HepG2 (cell line): ENCODE data around the gene GEMIN2. TPM values are rescaled to one million over a fixed set of nuclear protein-coding genes. Genes with fewer than 3 reads are reported as not detected.
A peak's percentile ranks its signal among the peaks of the same experiment; 100 is the strongest.

Experiments
- ATAC-seq: fragments of 200-7000 bp; cut with Tn5 transposase; 3 replicates; pipeline ENCODE4 v1.9.1; 2020; ENCODE audit warnings: mild to moderate bottlenecking, moderate library complexity
- BruUV-seq: library from RNA; stranded (reverse); fragments of 400-500 nt; replicated peaks from 2 replicates; lab custom pipeline; 2021; lab: Mats Ljungman, UMichigan
- CTCF ChIA-PET: fragments of 300-600 bp; formaldehyde crosslinking; extraction: SDS; loops from one replicate; lab custom pipeline; 2021; ENCODE audit warnings: low total read pairs, inconsistent platforms, low intra/inter-chr PET ratio; lab: Yijun Ruan, JAX
- POLR2A ChIA-PET: fragments of 350-600 bp; sonication (Branson Sonifier 250); formaldehyde crosslinking; loops from one replicate; lab custom pipeline; 2020; ENCODE audit warnings: antibody characterized with exemption, inconsistent platforms; lab: Yijun Ruan, JAX
- DNase-seq: peaks from one replicate; pipeline ENCODE4 v3.0.0-alpha.2; 2015; ENCODE audit warnings: low spot score
- FAIRE-seq: peaks from 3 replicates; lab custom pipeline; 2011; peaks lifted over from hg19 to GRCh38; lab: Jason Lieb, UNC
- H2AFZ ChIP-seq: one replicate; pipeline ENCODE4 v1.6.1; 2011; ENCODE audit warnings: low read length, inconsistent platforms
- H3K27ac ChIP-seq: fragments of 300-600 bp; 3 replicates; pipeline ENCODE4 v1.8.0; 2011; ENCODE audit warnings: mixed run types, mild to moderate bottlenecking, mixed read lengths, low read length, inconsistent platforms; ENCODE audit not compliant: insufficient read depth; ENCODE audit errors: extremely low read length
- H3K27me3 ChIP-seq, 2 experiments: fragments of 200-600 bp in 1 of 2; 2 replicates in 1 of 2; 3 replicates in 1 of 2; pipeline versions ENCODE4 v1.6.0 to v1.8.0; 2011; ENCODE audit warnings: low read length in 2 of 2, mild to moderate bottlenecking in 2 of 2, moderate library complexity in 2 of 2, inconsistent platforms in 1 of 2; ENCODE audit not compliant: insufficient read depth in 2 of 2, control insufficient read depth in 1 of 2
- H3K36me3 ChIP-seq, 2 experiments: fragments of 200-600 bp in 1 of 2; replicated peaks in 1 of 2; 2 replicates in 1 of 2; 3 replicates in 1 of 2; pipeline versions ENCODE4 v1.5.1 to v1.8.0; 2011; ENCODE audit warnings: low read length in 2 of 2, inconsistent platforms in 1 of 2; ENCODE audit not compliant: insufficient read depth in 2 of 2, control insufficient read depth in 1 of 2
- H3K4me1 ChIP-seq: 2 replicates; pipeline ENCODE4 v1.5.1; 2012; ENCODE audit warnings: low read length, inconsistent platforms; ENCODE audit not compliant: insufficient read depth
- H3K4me2 ChIP-seq: 2 replicates; pipeline ENCODE4 v1.6.0; 2011; ENCODE audit warnings: low read depth, low read length, inconsistent platforms
- H3K4me3 ChIP-seq, 3 experiments: fragments of 200-600 bp in 1 of 3; sonication (generic), shearing (Covaris generic) in 1 of 3; replicated peaks in 1 of 3; 2 replicates each; pipeline ENCODE4 v1.5.1; 2011 to 2016; ENCODE audit warnings: low read length in 3 of 3, inconsistent platforms in 2 of 3, low read depth in 2 of 3, mild to moderate bottlenecking in 2 of 3, control low read depth in 1 of 3, mixed read lengths in 1 of 3; ENCODE audit not compliant: insufficient read depth in 1 of 3
- H3K79me2 ChIP-seq: one replicate; pipeline ENCODE4 v1.6.1; 2011; ENCODE audit warnings: low read length, inconsistent platforms; ENCODE audit not compliant: insufficient read depth
- H3K9ac ChIP-seq: 2 replicates; pipeline ENCODE4 v1.6.0; 2011; ENCODE audit warnings: mild to moderate bottlenecking, low read depth, low read length, inconsistent platforms; ENCODE audit not compliant: insufficient read depth
- H3K9me3 ChIP-seq: 2 replicates; pipeline ENCODE4 v1.5.1; 2012; ENCODE audit warnings: mild to moderate bottlenecking, low read length
- H4K20me1 ChIP-seq: 2 replicates; pipeline ENCODE4 v1.6.0; 2011; ENCODE audit warnings: inconsistent platforms, mild to moderate bottlenecking, low read length, moderate library complexity; ENCODE audit not compliant: insufficient read depth
- ATM ChIP-seq: fragments of 450-650 bp; IDR thresholded peaks from 2 replicates; pipeline ENCODE4 v1.7.1; 2017; ENCODE audit warnings: mild to moderate bottlenecking, borderline replicate concordance
- CBFB ChIP-seq: sonication (generic); formaldehyde crosslinking; IDR thresholded peaks from 2 replicates; pipeline ENCODE4 v1.4.0; 2020; ENCODE audit warnings: missing genetic modification reagents
- CENPT ChIP-seq: sonication (generic); formaldehyde crosslinking; IDR thresholded peaks from 2 replicates; pipeline ENCODE4 v1.8.0; 2022; ENCODE audit warnings: low read depth, mild to moderate bottlenecking, moderate library complexity, missing genetic modification reagents
- CREM ChIP-seq, 2 experiments: sonication (generic) in 1 of 2; formaldehyde crosslinking in 1 of 2; IDR thresholded peaks; 2 replicates each; pipeline versions ENCODE4 v1.4.0 to v1.6.1; 2016 to 2020; ENCODE audit warnings: antibody characterized with exemption in 1 of 2, mild to moderate bottlenecking in 1 of 2, missing genetic modification reagents in 1 of 2
- PAX8 ChIP-seq: sonication (generic); formaldehyde crosslinking; IDR thresholded peaks from 2 replicates; pipeline ENCODE4 v1.8.0; 2022; ENCODE audit warnings: mild to moderate bottlenecking, missing genetic modification reagents, borderline replicate concordance
- SIX1 ChIP-seq: sonication (generic); formaldehyde crosslinking; IDR thresholded peaks from 2 replicates; pipeline ENCODE4 v1.4.0; 2020; ENCODE audit warnings: missing genetic modification reagents, borderline replicate concordance
- ZFP1 ChIP-seq: IDR thresholded peaks from 2 replicates; pipeline ENCODE4 v1.6.1; 2016
- ZFP37 ChIP-seq: sonication (generic); formaldehyde crosslinking; IDR thresholded peaks from 2 replicates; pipeline ENCODE4 v1.4.0; 2020; ENCODE audit warnings: missing genetic modification reagents, borderline replicate concordance
- ZFP82 ChIP-seq: sonication (generic); formaldehyde crosslinking; IDR thresholded peaks from 2 replicates; pipeline ENCODE4 v1.5.1; 2020; ENCODE audit warnings: mild to moderate bottlenecking, missing genetic modification reagents, borderline replicate concordance
- ZNF138 ChIP-seq: sonication (generic); formaldehyde crosslinking; IDR thresholded peaks from 2 replicates; pipeline ENCODE4 v1.5.0; 2020; ENCODE audit warnings: mild to moderate bottlenecking, low read depth, missing genetic modification reagents
- ZNF75D ChIP-seq: sonication (generic); formaldehyde crosslinking; IDR thresholded peaks from 2 replicates; pipeline ENCODE4 v1.8.1; 2023; ENCODE audit warnings: missing genetic modification reagents, mild to moderate bottlenecking, borderline replicate concordance
- ZNF777 ChIP-seq: sonication (generic); formaldehyde crosslinking; IDR thresholded peaks from 2 replicates; pipeline ENCODE4 v1.4.0; 2020; ENCODE audit warnings: missing genetic modification reagents
- ZZZ3 ChIP-seq: sonication (generic); formaldehyde crosslinking; IDR thresholded peaks from 2 replicates; pipeline ENCODE4 v1.4.0; 2020; ENCODE audit warnings: missing genetic modification reagents, mild to moderate bottlenecking, borderline replicate concordance
- WGBS: methylation state at CpG from one replicate; pipeline ENCODE4 v1.1.6; 2017; ENCODE audit warnings: low lambda C conversion rate; 5-methylcytosine and 5-hydroxymethylcytosine counted together
- in situ Hi-C: cut with HindIII; loops from 2 replicates; pipeline ENCODE4 v1.10.0; 2017; ENCODE audit warnings: low pct_unique_long_range_greater_than_20kb; ENCODE audit not compliant: extremely low pct_ligation_motif_present
- intact Hi-C: fragments of 100-400 bp; cut with micrococcal nuclease; formaldehyde crosslinking; loops from one replicate; pipeline ENCODE4 v1.10.0; 2022; ENCODE audit not compliant: unreplicated experiment
- polyA plus RNA-seq, 8 experiments: library from polyadenylated mRNA; depleted of rRNA in 3 of 8; stranded (reverse) in 7 of 8; unstranded in 1 of 8; fragments of >200 nt; fragmentation: Illumina TruSeq in 4 of 8; extraction: Trizol in 4 of 8; gene quantifications; 2 replicates each; pipeline versions ENCODE4 v1.2.1 to v1.2.3, GENCODE V29; 2011 to 2016; ENCODE audit warnings: low read depth in 4 of 8, missing spikeins in 1 of 8, mixed read lengths in 1 of 8; ENCODE audit not compliant: insufficient read depth in 1 of 8
- total RNA-seq, 5 experiments: library from RNA; depleted of rRNA; stranded (reverse); fragments of >200 nt; fragmentation: Illumina TruSeq; extraction: Trizol; gene quantifications; 2 replicates each; pipeline ENCODE4 v1.2.3, GENCODE V29; 2016; ENCODE audit warnings: low read depth in 1 of 5
- TF ChIP-seq, protein P1 (sequence below): IDR thresholded peaks from 2 replicates; pipeline ENCODE4 v1.6.1; 2016; ENCODE audit warnings: missing biosample characterization, missing genetic modification reagents, low read depth
- TF ChIP-seq, protein P2 (sequence below): sonication (generic); formaldehyde crosslinking; IDR thresholded peaks from 2 replicates; pipeline ENCODE4 v1.4.0; 2020; ENCODE audit warnings: missing genetic modification reagents
- TF ChIP-seq, protein P3 (sequence below): sonication (generic); formaldehyde crosslinking; IDR thresholded peaks from 2 replicates; pipeline ENCODE4 v1.4.0; 2020; ENCODE audit warnings: mild to moderate bottlenecking, low read depth, missing genetic modification reagents
- TF ChIP-seq, protein P4 (sequence below): sonication (generic); formaldehyde crosslinking; IDR thresholded peaks from 2 replicates; pipeline ENCODE4 v1.4.0; 2020; ENCODE audit warnings: mild to moderate bottlenecking, low read depth, missing genetic modification reagents

GEMIN2 gene
- total and polyA plus RNA-seq, 2 of the 13 experiments (the other 11 are each of a cell fraction or from before 2014, with no cell fraction given): 54.8 to 110 TPM

DNA sequence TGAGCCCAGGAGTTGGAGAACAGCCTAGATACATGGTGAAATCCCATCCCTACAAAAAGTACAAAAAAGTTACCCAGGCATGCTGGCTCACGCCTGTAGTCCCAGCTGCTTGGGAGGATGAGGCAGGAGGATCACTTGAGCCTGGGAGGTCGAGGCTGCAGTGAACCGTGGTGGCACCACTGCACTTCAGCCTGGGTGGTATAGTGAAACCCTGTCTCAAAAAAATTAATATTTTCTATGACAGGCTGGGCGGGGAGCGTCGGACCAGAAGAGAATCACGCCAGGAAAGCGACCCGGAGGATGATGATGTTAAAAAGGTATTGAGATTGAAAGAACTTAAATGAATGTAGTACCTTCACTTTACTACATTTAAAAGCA lies 63.0 kb downstream of the GEMIN2 start:
- H3K9ac ChIP-seq: peak overlapping the region; percentile 98; the same call in 1 of the 2 replicates
- DNase-seq: no peak
- peaks cover 42% of the 10 kb centered on the region for H3K79me2 ChIP-seq
- H3K27me3 ChIP-seq: no peaks in the 10 kb centered on the region; a peak in 1 of 5 replicates
- BruUV-seq: no TSS peak
- ChIA-PET CTCF (no interaction called here), POLR2A (interaction anchor here (0.8 to 2.6 kb wide), 3 partner anchors 26 to 90 kb away, joined by 3 to 12 read pairs (median 3); partner anchors contain the start of gene GEMIN2)
- peaks cover 40 to 55% of the 10 kb centered on the region in 2 experiments for H3K36me3 ChIP-seq
- no peaks in the 10 kb centered on the region for H3K9me3 ChIP-seq
- H3K4me2 ChIP-seq: peak overlapping the region; percentile 88
- no peak for ATAC-seq
- H3K27ac ChIP-seq: no peak overlapping the region
- H3K4me3 ChIP-seq: peak overlapping the region in 2 of 3 experiments; percentile 80 to 96; a peak in 3 of 6 replicates
- H2AFZ ChIP-seq: no peak overlapping the region
- in situ Hi-C loops: no loop called here
- H4K20me1 ChIP-seq: peaks cover 14% of the 10 kb centered on the region
- intact Hi-C loops: no loop called here
- FAIRE-seq: no peak
- H3K4me1 ChIP-seq: peaks cover 62% of the 10 kb centered on the region
- 94% methylated on average over 9 of the region's 9 CpGs for WGBS
- TF ChIP-seq CBFB (CRISPR knock-in tag) (no peak), ZFP1 (CRISPR knock-in tag) (no peak), ATM (no peak), SIX1 (no peak), CREM (IDR thresholded peaks at IDR 0.05) (no peak), CREM (CRISPR knock-in tag; IDR thresholded peaks at IDR 0.05) (no peak), ZFP82 (CRISPR knock-in tag) (no peak), PAX8 (CRISPR knock-in tag) (no peak), ZNF138 (CRISPR knock-in tag) (0 out of 2 replicates have a peak, but pooled peaks have one; percentile 38), ZNF777 (CRISPR knock-in tag) (no peak), ZNF75D (CRISPR knock-in tag) (no peak), ZZZ3 (CRISPR knock-in tag) (no peak), ZFP37 (CRISPR knock-in tag) (no peak), CENPT (CRISPR knock-in tag) (no peak)
- TF ChIP-seq, protein P1, sequence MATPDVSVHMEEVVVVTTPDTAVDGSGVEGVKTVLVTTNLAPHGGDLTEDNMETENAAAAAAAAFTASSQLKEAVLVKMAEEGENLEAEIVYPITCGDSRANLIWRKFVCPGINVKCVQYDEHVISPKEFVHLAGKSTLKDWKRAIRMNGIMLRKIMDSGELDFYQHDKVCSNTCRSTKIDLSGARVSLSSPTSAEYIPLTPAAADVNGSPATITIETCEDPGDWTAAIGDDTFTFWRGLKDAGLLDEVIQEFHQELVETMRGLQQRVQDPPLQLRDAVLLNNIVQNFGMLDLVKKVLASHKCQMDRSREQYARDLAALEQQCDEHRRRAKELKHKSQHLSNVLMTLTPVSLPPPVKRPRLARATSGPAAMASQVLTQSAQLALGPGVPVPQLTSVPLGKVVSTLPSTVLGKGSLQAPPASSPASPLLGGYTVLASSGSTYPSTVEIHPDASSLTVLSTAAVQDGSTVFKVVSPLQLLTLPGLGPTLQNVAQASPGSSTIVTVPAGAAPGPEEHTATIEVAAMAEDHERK: no peak
- TF ChIP-seq, protein P2, sequence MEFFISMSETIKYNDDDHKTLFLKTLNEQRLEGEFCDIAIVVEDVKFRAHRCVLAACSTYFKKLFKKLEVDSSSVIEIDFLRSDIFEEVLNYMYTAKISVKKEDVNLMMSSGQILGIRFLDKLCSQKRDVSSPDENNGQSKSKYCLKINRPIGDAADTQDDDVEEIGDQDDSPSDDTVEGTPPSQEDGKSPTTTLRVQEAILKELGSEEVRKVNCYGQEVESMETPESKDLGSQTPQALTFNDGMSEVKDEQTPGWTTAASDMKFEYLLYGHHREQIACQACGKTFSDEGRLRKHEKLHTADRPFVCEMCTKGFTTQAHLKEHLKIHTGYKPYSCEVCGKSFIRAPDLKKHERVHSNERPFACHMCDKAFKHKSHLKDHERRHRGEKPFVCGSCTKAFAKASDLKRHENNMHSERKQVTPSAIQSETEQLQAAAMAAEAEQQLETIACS (CRISPR knock-in tag): no peak
- TF ChIP-seq, protein P3, sequence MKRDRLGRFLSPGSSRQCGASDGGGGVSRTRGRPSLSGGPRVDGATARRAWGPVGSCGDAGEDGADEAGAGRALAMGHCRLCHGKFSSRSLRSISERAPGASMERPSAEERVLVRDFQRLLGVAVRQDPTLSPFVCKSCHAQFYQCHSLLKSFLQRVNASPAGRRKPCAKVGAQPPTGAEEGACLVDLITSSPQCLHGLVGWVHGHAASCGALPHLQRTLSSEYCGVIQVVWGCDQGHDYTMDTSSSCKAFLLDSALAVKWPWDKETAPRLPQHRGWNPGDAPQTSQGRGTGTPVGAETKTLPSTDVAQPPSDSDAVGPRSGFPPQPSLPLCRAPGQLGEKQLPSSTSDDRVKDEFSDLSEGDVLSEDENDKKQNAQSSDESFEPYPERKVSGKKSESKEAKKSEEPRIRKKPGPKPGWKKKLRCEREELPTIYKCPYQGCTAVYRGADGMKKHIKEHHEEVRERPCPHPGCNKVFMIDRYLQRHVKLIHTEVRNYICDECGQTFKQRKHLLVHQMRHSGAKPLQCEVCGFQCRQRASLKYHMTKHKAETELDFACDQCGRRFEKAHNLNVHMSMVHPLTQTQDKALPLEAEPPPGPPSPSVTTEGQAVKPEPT: no peak
- TF ChIP-seq, protein P4, sequence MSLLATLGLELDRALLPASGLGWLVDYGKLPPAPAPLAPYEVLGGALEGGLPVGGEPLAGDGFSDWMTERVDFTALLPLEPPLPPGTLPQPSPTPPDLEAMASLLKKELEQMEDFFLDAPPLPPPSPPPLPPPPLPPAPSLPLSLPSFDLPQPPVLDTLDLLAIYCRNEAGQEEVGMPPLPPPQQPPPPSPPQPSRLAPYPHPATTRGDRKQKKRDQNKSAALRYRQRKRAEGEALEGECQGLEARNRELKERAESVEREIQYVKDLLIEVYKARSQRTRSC: no peak
